Ishikawa (cell line): ENCODE data around the gene S100A7A.

Source experiments
- CEBPB ChIP-seq: IDR thresholded peaks from 2 replicates; pipeline ENCODE4 v1.6.1; 2012
- CREB1 ChIP-seq: IDR thresholded peaks from 2 replicates; pipeline ENCODE4 v1.6.1; 2012; ENCODE audit warnings: low read depth
- EGR1 ChIP-seq: IDR thresholded peaks from 2 replicates; pipeline ENCODE4 v1.6.1; 2012
- EP300 ChIP-seq: IDR thresholded peaks from 2 replicates; pipeline ENCODE4 v1.6.1; 2012; ENCODE audit warnings: borderline replicate concordance
- FOXM1 ChIP-seq: IDR thresholded peaks from 2 replicates; pipeline ENCODE4 v1.6.1; 2012; ENCODE audit warnings: low read depth, borderline replicate concordance
- NFIC ChIP-seq: IDR thresholded peaks from 2 replicates; pipeline ENCODE4 v1.6.1; 2012
- RAD21 ChIP-seq: IDR thresholded peaks from 2 replicates; pipeline ENCODE4 v1.6.1; 2012; ENCODE audit warnings: low read depth
- REST ChIP-seq: IDR thresholded peaks from 2 replicates; pipeline ENCODE4 v1.6.1; 2012; ENCODE audit warnings: low read depth, mild to moderate bottlenecking
- TAF1 ChIP-seq: IDR thresholded peaks from 2 replicates; pipeline ENCODE4 v1.6.1; 2012; ENCODE audit warnings: low read depth, mild to moderate bottlenecking
- TCF12 ChIP-seq: IDR thresholded peaks from 2 replicates; pipeline ENCODE4 v1.6.1; 2012; ENCODE audit warnings: low read depth
- TEAD4 ChIP-seq: IDR thresholded peaks from 2 replicates; pipeline ENCODE4 v1.6.1; 2012
- YY1 ChIP-seq: IDR thresholded peaks from 2 replicates; pipeline ENCODE4 v1.6.1; 2012; ENCODE audit warnings: low read depth
- ZBTB7A ChIP-seq: IDR thresholded peaks from 2 replicates; pipeline ENCODE4 v1.6.1; 2012; ENCODE audit warnings: low read depth
- TF ChIP-seq, protein P1 (sequence below): IDR thresholded peaks from 2 replicates; pipeline ENCODE4 v1.6.1; 2012
- TF ChIP-seq, protein P2 (sequence below): IDR thresholded peaks from 2 replicates; pipeline ENCODE4 v1.6.1; 2012

S100A7A gene

DNA sequence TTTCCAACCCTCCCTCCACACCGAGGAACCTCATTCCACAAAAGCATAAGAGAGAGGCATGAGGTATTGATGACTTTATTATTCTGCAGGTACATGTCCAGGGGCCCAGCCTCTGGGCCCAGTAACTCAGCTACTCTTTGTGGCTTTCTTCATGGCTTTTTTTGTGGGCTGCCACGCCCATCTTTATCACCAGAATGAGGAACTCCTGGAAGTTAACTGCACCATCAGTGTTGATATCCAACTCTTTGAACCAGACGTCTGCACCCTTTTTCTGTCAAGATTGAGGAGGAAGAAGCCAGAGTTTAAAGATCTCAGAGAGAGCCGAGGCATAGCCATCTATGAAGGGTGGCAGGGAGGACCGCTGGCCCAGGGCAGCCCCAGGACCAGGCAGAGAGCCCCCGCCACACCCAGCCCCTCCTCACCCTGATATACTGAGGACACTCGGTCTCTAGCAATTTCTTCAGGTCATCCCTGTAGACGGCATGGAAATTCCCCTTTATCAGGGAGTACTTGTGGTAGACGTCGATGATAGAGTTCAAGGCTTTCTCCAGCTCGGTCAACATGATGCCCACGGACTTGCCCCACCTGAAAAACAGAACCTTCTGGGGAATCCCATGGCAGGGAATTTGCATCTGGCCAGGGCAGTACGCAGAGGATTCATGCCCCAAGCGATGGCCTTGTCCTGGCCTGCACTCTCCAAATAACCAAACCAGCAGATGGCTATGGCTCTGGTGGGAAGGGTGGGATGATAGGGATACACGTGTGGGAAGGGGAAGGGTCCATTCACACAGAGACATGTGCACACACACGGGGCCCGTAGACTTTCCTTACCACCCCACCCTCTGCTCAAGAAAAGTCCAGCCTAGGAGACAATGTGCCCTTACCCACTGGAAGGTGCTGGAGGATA, 26.1 kb upstream of the S100A7A start:
- TF ChIP-seq RAD21 (no peak), EGR1 (no peak), TCF12 (no peak), ZBTB7A (no peak), CREB1 (no peak)
- TF ChIP-seq, protein P1, sequence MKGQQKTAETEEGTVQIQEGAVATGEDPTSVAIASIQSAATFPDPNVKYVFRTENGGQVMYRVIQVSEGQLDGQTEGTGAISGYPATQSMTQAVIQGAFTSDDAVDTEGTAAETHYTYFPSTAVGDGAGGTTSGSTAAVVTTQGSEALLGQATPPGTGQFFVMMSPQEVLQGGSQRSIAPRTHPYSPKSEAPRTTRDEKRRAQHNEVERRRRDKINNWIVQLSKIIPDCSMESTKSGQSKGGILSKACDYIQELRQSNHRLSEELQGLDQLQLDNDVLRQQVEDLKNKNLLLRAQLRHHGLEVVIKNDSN: no peak
- TF ChIP-seq, protein P2, sequence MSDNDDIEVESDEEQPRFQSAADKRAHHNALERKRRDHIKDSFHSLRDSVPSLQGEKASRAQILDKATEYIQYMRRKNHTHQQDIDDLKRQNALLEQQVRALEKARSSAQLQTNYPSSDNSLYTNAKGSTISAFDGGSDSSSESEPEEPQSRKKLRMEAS: no peak

GRCh38 chr1:153390938-153391710, 25.2 kb upstream of the S100A7A start, which contains the start of gene S100A8:
TSS of gene S100A8 (minus strand) at chr1:153391073. CDS start at chr1:153390535, 538 bp downstream.
- TF ChIP-seq YY1 (no peak), TEAD4 (no peak), TCF12 (no peak), RAD21 (no peak), NFIC (no peak), FOXM1 (no peak), ZBTB7A (no peak), EGR1 (no peak)
- TF ChIP-seq, protein P2: no peak
- TF ChIP-seq, protein P1: no peak

DNA sequence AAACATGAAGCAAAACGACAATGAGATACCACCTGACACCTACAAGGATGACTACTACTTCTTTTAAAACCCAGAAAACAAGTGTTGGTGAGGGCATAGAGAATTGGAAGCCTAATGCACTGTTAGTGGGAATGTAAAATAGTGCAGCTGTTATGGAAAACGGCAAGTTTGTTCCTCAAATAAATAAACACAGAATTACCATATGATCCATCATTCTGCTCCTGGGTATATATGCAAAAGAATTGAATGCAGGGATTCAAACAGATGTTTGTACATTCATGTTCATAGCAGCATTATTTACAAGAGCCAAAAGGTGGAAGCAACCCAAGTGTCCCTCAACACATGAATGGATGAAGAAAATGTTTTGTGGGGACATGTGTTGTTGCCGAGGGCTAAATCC, 24.1 kb upstream of the S100A7A start:
- TF ChIP-seq NFIC: no peak
- TF ChIP-seq, protein P2: no peak
- TF ChIP-seq EGR1: no peak
- no peak for TF ChIP-seq ZBTB7A
- TF ChIP-seq TCF12: no peak
- TF ChIP-seq TAF1: no peak

- TF ChIP-seq ZBTB7A (no peak), YY1 (no peak), NFIC (no peak), REST (no peak), TCF12 (no peak), TAF1 (no peak), RAD21 (no peak), CEBPB (no peak), FOXM1 (no peak)
These were observed 23.5 kb upstream of the S100A7A start for GRCh38 chr1:153392822-153393221.

GRCh38 chr1:153393926-153394325, 22.4 kb upstream of the S100A7A start:
- TF ChIP-seq, protein P1: no peak
- TF ChIP-seq RAD21: no peak
- TF ChIP-seq NFIC: no peak
- no peak for TF ChIP-seq CEBPB
- TF ChIP-seq CREB1: no peak
- TF ChIP-seq EGR1: no peak
- no peak for TF ChIP-seq EP300
- no peak for TF ChIP-seq TEAD4
- TF ChIP-seq YY1: no peak

GRCh38 chr1:153394391-153394790, 21.9 kb upstream of the S100A7A start:
- TF ChIP-seq FOXM1 (no peak), RAD21 (no peak), TAF1 (no peak), TEAD4 (no peak), EP300 (no peak)
- TF ChIP-seq, protein P2: no peak
